ENCODE results near the gene KNSTRN.

Gene KNSTRN

DNA sequence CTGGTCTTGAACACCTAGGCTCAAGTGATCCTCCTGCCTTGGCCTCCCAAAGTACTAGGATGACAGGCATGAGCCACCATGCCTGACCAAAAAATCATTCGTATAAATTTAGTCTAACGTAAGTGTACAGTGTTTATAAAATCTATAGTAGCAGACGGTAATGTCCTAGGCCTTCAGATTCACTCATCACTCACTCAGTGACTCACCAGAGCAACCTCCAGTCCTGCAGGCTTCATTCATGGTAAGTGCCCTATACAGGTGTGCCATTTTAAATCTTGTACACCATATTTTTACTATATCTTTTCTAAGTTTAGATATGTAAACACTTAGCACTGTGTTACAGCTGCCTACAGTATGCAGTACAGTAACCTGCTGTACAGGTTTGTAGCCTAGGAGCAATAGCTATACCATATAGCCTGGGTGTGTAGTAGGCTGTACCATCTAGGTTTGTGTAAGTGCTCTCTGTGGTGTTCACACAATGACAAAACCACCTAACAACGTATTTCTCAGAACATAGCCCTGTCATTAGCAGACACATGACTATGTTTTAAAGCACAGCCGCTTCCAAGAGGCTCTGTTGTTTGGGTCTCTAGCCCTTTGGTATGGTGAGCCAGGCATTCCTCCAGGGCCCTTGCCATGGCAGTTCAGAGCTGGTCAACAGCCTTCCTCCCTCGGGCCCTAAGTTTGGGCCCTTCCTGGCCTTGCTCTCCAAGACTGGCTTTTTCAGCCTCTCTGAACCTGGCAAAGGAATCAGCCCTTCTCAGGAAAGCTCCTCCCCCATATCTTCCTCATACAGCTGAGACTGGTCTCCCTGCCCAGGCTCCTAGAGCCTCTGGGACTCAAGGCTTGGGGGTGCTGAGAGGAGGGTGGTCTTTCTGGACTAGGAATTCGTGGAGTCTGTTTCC, 39.9 kb upstream of the KNSTRN start:
- Histone ChIP-seq H3K4me2 (ENCODE audit: low read depth, low read length) (no peak overlapping the region), H3K4me1 (ENCODE audit: low read length) (peaks cover 3% of the 10 kb centered on the region; the same call in 1 of the 2 replicates), H3K79me2 (ENCODE audit: low read length) (no peaks in the 10 kb centered on the region), H4K20me1 (ENCODE audit: insufficient read depth, low read length) (no peaks in the 10 kb centered on the region), H3K9me3 (replicated peaks; ENCODE audit: insufficient read depth, low read length) (no peaks in the 10 kb centered on the region), H3K4me3 (ENCODE audit: low read length) (no peak overlapping the region), H3K27ac (ENCODE audit: low read length) (no peak overlapping the region), H3F3A (ENCODE audit: insufficient read depth, low read length) (no peaks in the 10 kb centered on the region), H3K36me3 (replicated peaks; ENCODE audit: insufficient read depth, low read length) (no peaks in the 10 kb centered on the region), H2AFZ (ENCODE audit: low read length) (no peak overlapping the region), H3K9me2 (replicated peaks; ENCODE audit: insufficient read depth, low read length) (no peaks in the 10 kb centered on the region), H3K27me3 (replicated peaks; ENCODE audit: insufficient read depth, low read length) (no peaks in the 10 kb centered on the region), H3K9ac (ENCODE audit: low read length) (no peak overlapping the region)
- DNase-seq: no peak
- no peak for TF ChIP-seq EZH2 (optimal IDR thresholded peaks at IDR 0.05; ENCODE audit: low read depth, low read length)
- TF ChIP-seq CTCF (IDR thresholded peaks at IDR 0.05; ENCODE audit: low read length): no peak
- TF ChIP-seq EZH2phosphoT487 (IDR thresholded peaks at IDR 0.05; ENCODE audit: low read length): no peak

- H3K27me3 ChIP-seq (replicated peaks; ENCODE audit: insufficient read depth, low read length): no peaks in the 10 kb centered on the region
- no peak overlapping the region for H3K4me2 ChIP-seq (ENCODE audit: low read depth, low read length)
- no peak overlapping the region for H3K9ac ChIP-seq (ENCODE audit: low read length)
- TF ChIP-seq EZH2 (optimal IDR thresholded peaks at IDR 0.05; ENCODE audit: low read depth, low read length) (no peak), CTCF (IDR thresholded peaks at IDR 0.05; ENCODE audit: low read length) (no peak), EZH2phosphoT487 (IDR thresholded peaks at IDR 0.05; ENCODE audit: low read length) (no peak)
- H3K9me3 ChIP-seq (replicated peaks; ENCODE audit: insufficient read depth, low read length): no peaks in the 10 kb centered on the region
- H3K27ac ChIP-seq (ENCODE audit: low read length): no peak overlapping the region
- H2AFZ ChIP-seq (ENCODE audit: low read length): no peak overlapping the region
- no peaks in the 10 kb centered on the region for H4K20me1 ChIP-seq (ENCODE audit: insufficient read depth, low read length)
- H3K79me2 ChIP-seq (ENCODE audit: low read length): no peaks in the 10 kb centered on the region
- no peak for DNase-seq
- H3K36me3 ChIP-seq (replicated peaks; ENCODE audit: insufficient read depth, low read length): no peaks in the 10 kb centered on the region
- no peak overlapping the region for H3K4me3 ChIP-seq (ENCODE audit: low read length)
- no peaks in the 10 kb centered on the region for H3K9me2 ChIP-seq (replicated peaks; ENCODE audit: insufficient read depth, low read length)
- no peaks in the 10 kb centered on the region for H3K4me1 ChIP-seq (ENCODE audit: low read length)
- no peaks in the 10 kb centered on the region for H3F3A ChIP-seq (ENCODE audit: insufficient read depth, low read length)
These were observed 39.0 kb upstream of the KNSTRN start for GRCh38 chr15:40343512-40343911.

GRCh38 chr15:40344217-40344616, 38.3 kb upstream of the KNSTRN start:
- Histone ChIP-seq H3K4me2 (ENCODE audit: low read depth, low read length) (no peak overlapping the region), H2AFZ (ENCODE audit: low read length) (no peak overlapping the region), H3K4me1 (ENCODE audit: low read length) (no peaks in the 10 kb centered on the region), H4K20me1 (ENCODE audit: insufficient read depth, low read length) (no peaks in the 10 kb centered on the region), H3K27ac (ENCODE audit: low read length) (no peak overlapping the region), H3F3A (ENCODE audit: insufficient read depth, low read length) (no peaks in the 10 kb centered on the region), H3K4me3 (ENCODE audit: low read length) (no peak overlapping the region), H3K9me3 (replicated peaks; ENCODE audit: insufficient read depth, low read length) (no peaks in the 10 kb centered on the region), H3K27me3 (replicated peaks; ENCODE audit: insufficient read depth, low read length) (no peaks in the 10 kb centered on the region), H3K36me3 (replicated peaks; ENCODE audit: insufficient read depth, low read length) (no peaks in the 10 kb centered on the region), H3K9me2 (replicated peaks; ENCODE audit: insufficient read depth, low read length) (no peaks in the 10 kb centered on the region), H3K79me2 (ENCODE audit: low read length) (no peaks in the 10 kb centered on the region), H3K9ac (ENCODE audit: low read length) (no peak overlapping the region)
- TF ChIP-seq EZH2 (optimal IDR thresholded peaks at IDR 0.05; ENCODE audit: low read depth, low read length) (no peak), CTCF (IDR thresholded peaks at IDR 0.05; ENCODE audit: low read length) (no peak), EZH2phosphoT487 (IDR thresholded peaks at IDR 0.05; ENCODE audit: low read length) (no peak)
- DNase-seq: no peak

Data from MM.1S (cell line).